Measurements from ENCODE around the gene ACP6.

The ACP6 gene

DNA sequence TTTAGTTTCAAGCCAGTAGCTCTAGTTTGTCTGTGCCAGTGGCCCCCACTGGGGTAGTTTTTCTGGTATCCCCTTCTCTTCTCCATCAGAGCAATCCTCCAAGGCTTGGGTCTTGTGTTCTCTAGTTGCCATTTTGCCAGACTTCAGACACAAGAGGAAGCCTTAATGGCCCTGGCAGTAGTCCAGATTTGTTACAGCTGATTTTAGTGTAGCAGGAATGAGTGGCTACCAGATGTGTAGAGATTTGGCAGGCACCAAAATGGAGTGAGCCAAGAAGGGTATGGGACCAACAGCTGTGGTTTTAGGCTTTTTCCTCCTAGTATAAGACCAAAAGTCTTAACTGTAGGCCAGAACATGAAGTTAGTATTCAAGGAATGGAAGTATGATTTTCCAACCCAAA, 56.8 kb downstream of the ACP6 start:
- H3K27ac ChIP-seq (ENCODE audit: extremely low read depth, low read depth, low read length): no peak overlapping the region
- TF ChIP-seq ZNF157 (tag by site-specific recombination; IDR thresholded peaks at IDR 0.05): no peak
- TF ChIP-seq ZNF433 (tag by site-specific recombination; IDR thresholded peaks at IDR 0.05; ENCODE audit: low read depth): no peak
- no peak for TF ChIP-seq ZNF133 (tag by site-specific recombination; IDR thresholded peaks at IDR 0.05)
- no peak for TF ChIP-seq ZNF274 (IDR thresholded peaks at IDR 0.05; ENCODE audit: low read length)
- TF ChIP-seq ZNF274 (tag by site-specific recombination; IDR thresholded peaks at IDR 0.05; ENCODE audit: borderline replicate concordance): no peak
- no peak for TF ChIP-seq TCF7L2 (IDR thresholded peaks at IDR 0.05; ENCODE audit: borderline replicate concordance, low read depth, low read length)
- TF ChIP-seq TRIM28 (IDR thresholded peaks at IDR 0.05; ENCODE audit: borderline replicate concordance, low read length): no peak
- TF ChIP-seq ZNF530 (tag by site-specific recombination; IDR thresholded peaks at IDR 0.05; ENCODE audit: low read depth): no peak
- no peak for TF ChIP-seq ZNF398 (tag by site-specific recombination; IDR thresholded peaks at IDR 0.05)
- no peak for TF ChIP-seq ZBTB17 (tag by site-specific recombination; IDR thresholded peaks at IDR 0.05)
- CTCF ChIA-PET: no interaction called here
- peaks cover 27 to 95% of the 10 kb centered on the region in 2 experiments for H3K36me3 ChIP-seq (ENCODE audit: control insufficient read depth in 2 of 2, insufficient read depth in 1 of 2, low read length in 2 of 2)
- no peak overlapping the region for H3K4me3 ChIP-seq (ENCODE audit: low read depth, low read length)
- H3K9me3 ChIP-seq (ENCODE audit: control insufficient read depth, insufficient read depth, low read depth, low read length): no peaks in the 10 kb centered on the region
- H3K4me1 ChIP-seq (ENCODE audit: control insufficient read depth, insufficient read depth, low read length): no peaks in the 10 kb centered on the region
- POLR2A ChIA-PET: interaction anchor here (0.9 kb wide), 1 partner anchor 17 kb away, joined by 3 read pairs; no protein-coding TSS in a partner anchor

DNA sequence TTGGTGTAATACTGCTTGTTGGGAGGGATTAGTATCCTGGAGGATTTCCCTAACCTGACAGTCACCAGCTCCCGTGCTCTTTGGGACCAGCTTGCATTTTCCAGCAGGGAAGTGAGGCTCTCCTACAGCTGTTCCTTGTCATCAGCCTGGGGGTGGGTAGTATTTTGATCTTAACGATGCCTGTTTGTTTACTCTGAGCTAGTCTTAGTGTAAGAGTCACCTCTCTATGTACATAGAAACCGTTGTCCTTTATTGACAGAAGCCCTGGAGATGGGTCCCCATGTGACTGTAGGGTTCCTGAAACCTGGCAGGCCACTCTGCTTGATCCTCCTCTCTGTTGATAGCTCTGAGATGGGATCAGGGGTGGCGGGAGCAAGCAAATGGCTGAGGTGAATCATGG, 58.0 kb downstream of the ACP6 start:
- no peak overlapping the region for H3K4me3 ChIP-seq (ENCODE audit: low read depth, low read length)
- POLR2A ChIA-PET: no interaction called here
- TF ChIP-seq ZNF394 (tag by site-specific recombination; IDR thresholded peaks at IDR 0.05; ENCODE audit: borderline replicate concordance): no peak
- TF ChIP-seq ZNF670 (tag by site-specific recombination; IDR thresholded peaks at IDR 0.05; ENCODE audit: low read depth): no peak
- TF ChIP-seq TSHZ1 (tag by site-specific recombination; IDR thresholded peaks at IDR 0.05; ENCODE audit: borderline replicate concordance): no peak
- no peak for TF ChIP-seq ZNF10 (tag by site-specific recombination; IDR thresholded peaks at IDR 0.05)
- no peak for TF ChIP-seq ZNF174 (tag by site-specific recombination; IDR thresholded peaks at IDR 0.05)
- no peak for TF ChIP-seq ZNF791 (tag by site-specific recombination; IDR thresholded peaks at IDR 0.05)
- TF ChIP-seq ZNF302 (tag by site-specific recombination; IDR thresholded peaks at IDR 0.05; ENCODE audit: low read depth): no peak
- no peak for TF ChIP-seq ZNF16 (tag by site-specific recombination; IDR thresholded peaks at IDR 0.05; ENCODE audit: low read depth)
- no peak for TF ChIP-seq ZBTB1 (tag by site-specific recombination; IDR thresholded peaks at IDR 0.05)
- no peak for TF ChIP-seq ZNF518A (tag by site-specific recombination; conservative IDR thresholded peaks at IDR 0.05; ENCODE audit: low read depth)
- no peak for TF ChIP-seq ZNF398 (tag by site-specific recombination; IDR thresholded peaks at IDR 0.05)
- CTCF ChIA-PET: no interaction called here
- H3K9me3 ChIP-seq (ENCODE audit: control insufficient read depth, insufficient read depth, low read depth, low read length): no peaks in the 10 kb centered on the region
- H3K36me3 ChIP-seq (ENCODE audit: control insufficient read depth in 2 of 2, insufficient read depth in 1 of 2, low read length in 2 of 2): peaks cover 27 to 95% of the 10 kb centered on the region in 2 experiments
- no peaks in the 10 kb centered on the region for H3K4me1 ChIP-seq (ENCODE audit: control insufficient read depth, insufficient read depth, low read length)
- H3K27ac ChIP-seq (ENCODE audit: extremely low read depth, low read depth, low read length): no peak overlapping the region

Measured in HEK293 (cell line).